Psoas muscle (tissue), 8 donors: ENCODE data around the gene EIF4A2. TPM values are rescaled to one million over a fixed set of nuclear protein-coding genes. Genes with fewer than 3 reads are reported as not detected.

Experiments used
- ATAC-seq, 4 donors: fragments of 200-7000 bp; cut with Tn5 transposase; one replicate each; pipeline ENCODE4 v1.9.1; 2020; ENCODE audit warnings: moderate library complexity in 3 of 4, mild to moderate bottlenecking in 2 of 4
- DNase-seq, 2 donors: peaks; one replicate each; pipeline ENCODE4 v3.0.0-alpha.2; 2020
- H3K27ac ChIP-seq: fragments of 200-600 bp; one replicate; pipeline ENCODE4 v1.8.0; 2022
- H3K27me3 ChIP-seq, 3 donors: fragments of 200-600 bp in 1 of 3; one replicate each; pipeline versions ENCODE4 v1.6.1 to v1.8.0; 2013 to 2022; ENCODE audit warnings: low read length in 2 of 3, mild to moderate bottlenecking in 2 of 3, moderate library complexity in 1 of 3; ENCODE audit not compliant: insufficient read depth in 3 of 3
- H3K36me3 ChIP-seq, 2 donors: fragments of 200-600 bp in 1 of 2; one replicate each; pipeline versions ENCODE4 v1.6.1 to v1.8.0; 2013 to 2022; ENCODE audit warnings: low read depth in 1 of 2, mild to moderate bottlenecking in 1 of 2, moderate library complexity in 1 of 2; ENCODE audit not compliant: insufficient read depth in 1 of 2
- H3K4me1 ChIP-seq: fragments of 200-600 bp; one replicate; pipeline ENCODE4 v1.8.0; 2022
- H3K4me3 ChIP-seq: fragments of 200-600 bp; one replicate; pipeline ENCODE4 v1.8.0; 2022; ENCODE audit warnings: mild to moderate bottlenecking
- H3K9me3 ChIP-seq: fragments of 200-600 bp; one replicate; pipeline ENCODE4 v1.8.0; 2022
- CTCF ChIP-seq: fragments of 200-600 bp; IDR thresholded peaks from one replicate; pipeline ENCODE4 v1.8.0; 2022; ENCODE audit warnings: antibody characterized with exemption
- WGBS, 3 donors: extraction: QIAGEN DNeasy Blood & Tissue Kit; methylation state at CpG; one replicate each; pipeline versions ENCODE4 v1.1.6 to v1.1.7; 2013; 5-methylcytosine and 5-hydroxymethylcytosine counted together
- intact Hi-C, 2 donors: fragments of 100-400 bp; cut with DNase I; formaldehyde crosslinking; loops; one replicate each; pipeline versions ENCODE4 v1.11.0 to v1.14.2; 2022
- polyA plus RNA-seq, 3 donors: library from polyadenylated mRNA; stranded (reverse); fragments of 200-250 nt; gene quantifications; one replicate each; pipeline ENCODE4 v1.2.3, GENCODE V29; 2013
- total RNA-seq, 4 donors: library from RNA; stranded (reverse); fragmentation: NEBNext Ultra II Directional in 2 of 4; extraction: Animal tissue kit (Norgen Biotek cat#: 25700) in 2 of 4; gene quantifications; one replicate each; pipeline versions ENCODE4 v1.2.1 to v1.2.4, GENCODE V29; 2021 to 2023
- donor health status: healthy with polysubstance abuse.
- donor health status: DM: no; HTN: no; CAD: no; lungs with moderate emphysema.
- donor health status: Bipolar disorder and iron deficiency.
- donor health status: healthy.
- donor health status: DM: yes; HTN: yes; CAD: no.
- donor health status: DM: no; HTN: no; CAD: no.
- donor health status: DM: no; HTN: no; CAD: no.
- donor health status: DM: yes; HTN: yes; CAD: no.

Gene EIF4A2
- total and polyA plus RNA-seq, 7 donors = 397 to 778 (median 570) TPM

- no peak for DNase-seq
- no peaks in the 10 kb centered on the region for H3K4me1 ChIP-seq
- no peak overlapping the region for H3K4me3 ChIP-seq
- H3K27me3 ChIP-seq = peaks cover 3 to 40% (median 11%) of the 10 kb centered on the region in 3 donors
- no peak for ATAC-seq
- 73 to 87% (median 81%) methylated on average over 1 of the region's 1 CpG for WGBS, 3 donors
- no peak for TF ChIP-seq CTCF
- intact Hi-C loops = no loop called here
- H3K27ac ChIP-seq = no peak overlapping the region
- H3K36me3 ChIP-seq = no peaks in the 10 kb centered on the region
- no peaks in the 10 kb centered on the region for H3K9me3 ChIP-seq
These were observed 48.9 kb downstream of the EIF4A2 start for GRCh38 chr3:186832276-186832675.

Other genes starting within 250 kb of the EIF4A2 start
- gene CRYGS, start 239.2 kb upstream of the EIF4A2 start, total RNA-seq = under 1 TPM; 0.37 to 0.75 (median 0.55) TPM
- 1 to 10 TPM in 1 of 3 donors, under 1 TPM in 2; 0.30 to 1.0 (median 0.65) TPM for gene CRYGS, start 239.2 kb upstream of the EIF4A2 start, polyA plus RNA-seq
- gene TBCCD1, start 216.2 kb upstream of the EIF4A2 start, total RNA-seq = 1 to 10 TPM; 4.9 to 7.8 (median 6.4) TPM
- gene TBCCD1, start 216.2 kb upstream of the EIF4A2 start, polyA plus RNA-seq = 10 to 100 TPM in 1 of 3 donors, 1 to 10 TPM in 2; 4.6 to 10.8 (median 7.6) TPM
- 10 to 100 TPM; 10.3 to 24.2 (median 17.4) TPM for gene DNAJB11, start 212.9 kb upstream of the EIF4A2 start, total RNA-seq
- gene DNAJB11, start 212.9 kb upstream of the EIF4A2 start, polyA plus RNA-seq = 10 to 100 TPM; 35.4 to 49.2 (median 47.3) TPM
- gene AHSG, start 170.5 kb upstream of the EIF4A2 start, total RNA-seq = not detected
- not detected for gene AHSG, start 170.5 kb upstream of the EIF4A2 start, polyA plus RNA-seq
- gene FETUB, start 143.2 kb upstream of the EIF4A2 start, total RNA-seq = not detected
- not detected for gene FETUB, start 143.2 kb upstream of the EIF4A2 start, polyA plus RNA-seq
- not detected for gene HRG, start 117.6 kb upstream of the EIF4A2 start, total RNA-seq
- not detected for gene HRG, start 117.6 kb upstream of the EIF4A2 start, polyA plus RNA-seq
- gene KNG1, start 66.2 kb upstream of the EIF4A2 start, total RNA-seq = under 1 TPM in 2 of 4 donors, not detected in 2; 0.16 to 0.26 TPM
- not detected for gene KNG1, start 66.2 kb upstream of the EIF4A2 start, polyA plus RNA-seq
- 1 to 10 TPM; 3.4 to 8.1 (median 6.0) TPM for gene RFC4, start 22.9 kb downstream of the EIF4A2 start, total RNA-seq
- 10 to 100 TPM; 10.3 to 20.6 (median 17.2) TPM for gene RFC4, start 22.9 kb downstream of the EIF4A2 start, polyA plus RNA-seq
- 1 to 10 TPM in 2 of 4 donors, under 1 TPM in 2; 0.58 to 3.7 (median 1.4) TPM for gene ADIPOQ, start 59.1 kb downstream of the EIF4A2 start, total RNA-seq
- gene ADIPOQ, start 59.1 kb downstream of the EIF4A2 start, polyA plus RNA-seq = 1 to 10 TPM; 1.3 to 9.3 (median 2.3) TPM
- 10 to 100 TPM; 11.5 to 25.0 (median 20.5) TPM for gene ST6GAL1, start 146.9 kb downstream of the EIF4A2 start, total RNA-seq
- gene ST6GAL1, start 146.9 kb downstream of the EIF4A2 start, polyA plus RNA-seq = 10 to 100 TPM in 1 of 3 donors, 1 to 10 TPM in 2; 4.2 to 15.3 (median 9.2) TPM